HepG2 (cell line): ENCODE data around the gene FAM117A. TPM values are rescaled to one million over a fixed set of nuclear protein-coding genes. Genes with fewer than 3 reads are reported as not detected.
A peak's percentile ranks its signal among the peaks of the same experiment; 100 is the strongest.

Experiments used
- NCOA2 ChIP-seq: sonication (generic); formaldehyde crosslinking; IDR thresholded peaks from 2 replicates; pipeline ENCODE4 v1.8.0; 2022; ENCODE audit warnings: inconsistent platforms
- REPIN1 ChIP-seq: sonication (generic); formaldehyde crosslinking; IDR thresholded peaks from 2 replicates; pipeline ENCODE4 v1.8.0; 2022; ENCODE audit warnings: missing genetic modification reagents, low read depth, mild to moderate bottlenecking, borderline replicate concordance
- SAFB2 ChIP-seq: sonication (generic); formaldehyde crosslinking; IDR thresholded peaks from 2 replicates; pipeline ENCODE4 v1.5.1; 2020; ENCODE audit warnings: missing genetic modification reagents, low read depth, mild to moderate bottlenecking, borderline replicate concordance
- SP4 ChIP-seq: sonication (generic); formaldehyde crosslinking; IDR thresholded peaks from 2 replicates; pipeline ENCODE4 v1.8.1; 2023; ENCODE audit warnings: mild to moderate bottlenecking, missing genetic modification reagents
- TRAFD1 ChIP-seq: sonication (generic); formaldehyde crosslinking; IDR thresholded peaks from 2 replicates; pipeline ENCODE4 v1.5.1; 2020; ENCODE audit warnings: missing genetic modification reagents, mild to moderate bottlenecking, borderline replicate concordance
- ZBED4 ChIP-seq: sonication (generic); formaldehyde crosslinking; IDR thresholded peaks from 2 replicates; pipeline ENCODE4 v1.4.0; 2020; ENCODE audit warnings: missing genetic modification reagents, borderline replicate concordance
- ZHX2 ChIP-seq, 2 experiments: sonication (generic) in 1 of 2; formaldehyde crosslinking in 1 of 2; IDR thresholded peaks; 2 replicates each; pipeline versions ENCODE4 v1.6.1 to v1.9.0; 2014 to 2022; ENCODE audit warnings: antibody characterized with exemption in 1 of 2, borderline replicate concordance in 1 of 2, inconsistent platforms in 1 of 2, low read depth in 1 of 2, missing genetic modification reagents in 1 of 2
- ZNF10 ChIP-seq: sonication (generic); formaldehyde crosslinking; IDR thresholded peaks from 2 replicates; pipeline ENCODE4 v1.4.0; 2020; ENCODE audit warnings: mild to moderate bottlenecking, low read depth, missing genetic modification reagents, borderline replicate concordance
- ZNF296 ChIP-seq: sonication (generic); formaldehyde crosslinking; conservative IDR thresholded peaks from 2 replicates; pipeline ENCODE4 v1.5.0; 2020; ENCODE audit warnings: mild to moderate bottlenecking, missing genetic modification reagents
- ZNF687 ChIP-seq: sonication (generic); formaldehyde crosslinking; IDR thresholded peaks from 2 replicates; pipeline ENCODE4 v1.5.1; 2020; ENCODE audit warnings: mild to moderate bottlenecking, missing genetic modification reagents, moderate library complexity
- polyA plus RNA-seq, 8 experiments: library from polyadenylated mRNA; depleted of rRNA in 3 of 8; stranded (reverse) in 7 of 8; unstranded in 1 of 8; fragments of >200 nt; fragmentation: Illumina TruSeq in 4 of 8; extraction: Trizol in 4 of 8; gene quantifications; 2 replicates each; pipeline versions ENCODE4 v1.2.1 to v1.2.3, GENCODE V29; 2011 to 2016; ENCODE audit warnings: low read depth in 4 of 8, missing spikeins in 1 of 8, mixed read lengths in 1 of 8; ENCODE audit not compliant: insufficient read depth in 1 of 8
- total RNA-seq, 5 experiments: library from RNA; depleted of rRNA; stranded (reverse); fragments of >200 nt; fragmentation: Illumina TruSeq; extraction: Trizol; gene quantifications; 2 replicates each; pipeline ENCODE4 v1.2.3, GENCODE V29; 2016; ENCODE audit warnings: low read depth in 1 of 5

Gene FAM117A
- total and polyA plus RNA-seq, 2 of the 13 experiments (the other 11 are each of a cell fraction or from before 2014, with no cell fraction given) = 12.1 to 19.8 TPM

- TF ChIP-seq ZBED4 (CRISPR knock-in tag) (peak; percentile 40; the same call in 1 of the 2 replicates), REPIN1 (CRISPR knock-in tag) (0 out of 2 replicates have a peak, but pooled peaks have one; percentile 30), TRAFD1 (CRISPR knock-in tag) (no peak), SP4 (CRISPR knock-in tag) (no peak), ZNF687 (no peak), ZNF296 (CRISPR knock-in tag) (no peak), NCOA2 (0 out of 2 replicates have a peak, but pooled peaks have one; percentile 13), ZHX2 (IDR thresholded peaks at IDR 0.05; ENCODE audit: low read depth) (no peak), ZHX2 (CRISPR knock-in tag; IDR thresholded peaks at IDR 0.05; ENCODE audit: borderline replicate concordance) (no peak), SAFB2 (CRISPR knock-in tag) (no peak), ZNF10 (CRISPR knock-in tag) (no peak)
These were observed 739 bp upstream of the FAM117A start (continued) for GRCh38 chr17:49764559-49765180.
